Raji (cell line): ENCODE data around the gene TEFM.

Experiments used
- POLR2A ChIP-seq: IDR thresholded peaks from 2 replicates; pipeline ENCODE4 v1.6.1; 2011; ENCODE audit warnings: low read depth, low read length, control low read depth; ENCODE audit not compliant: insufficient read depth

TEFM gene, protein sequence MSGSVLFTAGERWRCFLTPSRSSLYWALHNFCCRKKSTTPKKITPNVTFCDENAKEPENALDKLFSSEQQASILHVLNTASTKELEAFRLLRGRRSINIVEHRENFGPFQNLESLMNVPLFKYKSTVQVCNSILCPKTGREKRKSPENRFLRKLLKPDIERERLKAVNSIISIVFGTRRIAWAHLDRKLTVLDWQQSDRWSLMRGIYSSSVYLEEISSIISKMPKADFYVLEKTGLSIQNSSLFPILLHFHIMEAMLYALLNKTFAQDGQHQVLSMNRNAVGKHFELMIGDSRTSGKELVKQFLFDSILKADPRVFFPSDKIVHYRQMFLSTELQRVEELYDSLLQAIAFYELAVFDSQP

DNA sequence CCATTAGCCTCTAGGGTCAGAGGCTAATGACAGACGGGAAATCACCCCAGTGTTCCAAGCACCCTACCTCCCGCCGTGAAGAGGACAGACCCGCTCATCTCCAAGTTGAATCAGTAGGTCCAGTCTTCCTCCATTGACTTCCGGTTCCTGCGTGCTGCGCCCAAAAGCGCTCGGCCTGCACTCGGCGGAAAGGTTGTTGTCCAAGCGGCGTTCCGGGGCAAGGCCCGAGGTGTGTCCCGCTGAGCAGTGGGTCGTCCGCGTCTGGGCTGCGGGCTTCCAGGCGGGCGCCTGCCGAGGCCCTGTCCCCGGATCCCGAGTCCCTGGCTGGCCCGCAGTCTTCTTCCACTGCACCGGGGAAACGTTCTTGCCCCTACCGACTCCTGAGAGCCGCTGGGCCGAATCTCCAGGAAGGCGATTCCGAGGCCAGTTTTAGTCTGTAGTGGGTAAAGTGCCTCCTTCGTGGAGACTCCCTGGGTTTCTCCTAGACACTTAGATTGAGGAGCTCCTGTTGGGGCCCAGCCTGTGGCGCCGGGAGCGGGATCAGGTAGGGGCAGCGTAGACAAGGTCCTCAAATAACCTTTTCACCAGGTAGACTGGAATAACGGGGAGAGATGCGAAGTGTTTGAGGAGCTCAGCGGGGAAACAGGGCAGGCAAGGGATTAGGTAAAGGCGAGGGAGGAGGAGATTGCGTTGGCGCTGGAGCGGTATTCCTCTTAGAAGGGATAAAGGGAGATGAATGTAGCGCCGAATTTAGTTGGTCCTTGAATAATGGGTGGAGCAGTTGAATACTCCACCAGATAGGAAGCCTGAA lies at the start of gene TEFM:
Gene TEFM, minus strand, starts transcription at position 138 of the 811 bp plus-strand sequence. Its CDS starts 40 bp downstream, at position 98.
- TF ChIP-seq POLR2A, result peak; percentile 89

DNA sequence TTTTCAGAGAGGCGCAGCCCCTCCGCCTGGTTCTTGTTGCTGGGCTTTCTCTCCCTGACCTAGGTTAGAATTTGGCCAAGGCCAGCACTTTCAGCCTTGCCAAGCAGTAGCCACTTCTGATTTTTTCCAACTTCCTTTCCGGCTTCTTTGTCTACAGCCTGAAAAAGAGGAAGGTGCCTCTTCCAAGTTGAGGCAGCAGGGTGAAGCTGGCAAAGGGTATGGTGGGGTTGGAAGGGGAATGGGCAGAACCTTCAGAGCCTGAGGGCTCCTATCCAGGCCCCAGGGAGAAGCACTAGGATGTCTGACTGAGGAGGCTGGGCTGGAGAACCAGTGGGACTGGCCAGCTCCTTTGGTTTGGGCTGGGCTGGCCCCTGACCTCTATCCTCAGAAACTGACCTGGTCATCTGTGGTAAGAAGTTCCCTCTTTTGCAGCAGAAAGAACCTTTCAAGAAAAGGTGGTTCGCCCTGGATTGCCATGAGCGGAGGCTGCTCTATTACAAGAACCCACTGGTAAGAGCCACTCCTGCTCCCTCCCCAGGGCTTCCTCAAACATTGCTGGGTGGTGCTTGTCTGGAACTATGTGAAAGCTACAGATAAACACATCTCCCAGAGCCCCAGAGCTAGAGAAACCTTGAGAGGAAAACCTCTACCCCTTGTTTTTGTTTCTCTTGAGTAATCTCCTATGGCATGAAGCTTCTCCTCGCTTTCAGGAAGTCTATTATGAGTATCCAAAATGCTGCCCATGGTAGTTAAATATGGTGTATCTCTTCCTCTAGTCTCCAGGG lies 48.2 kb upstream of the TEFM start:
- TF ChIP-seq POLR2A, result no peak

DNA sequence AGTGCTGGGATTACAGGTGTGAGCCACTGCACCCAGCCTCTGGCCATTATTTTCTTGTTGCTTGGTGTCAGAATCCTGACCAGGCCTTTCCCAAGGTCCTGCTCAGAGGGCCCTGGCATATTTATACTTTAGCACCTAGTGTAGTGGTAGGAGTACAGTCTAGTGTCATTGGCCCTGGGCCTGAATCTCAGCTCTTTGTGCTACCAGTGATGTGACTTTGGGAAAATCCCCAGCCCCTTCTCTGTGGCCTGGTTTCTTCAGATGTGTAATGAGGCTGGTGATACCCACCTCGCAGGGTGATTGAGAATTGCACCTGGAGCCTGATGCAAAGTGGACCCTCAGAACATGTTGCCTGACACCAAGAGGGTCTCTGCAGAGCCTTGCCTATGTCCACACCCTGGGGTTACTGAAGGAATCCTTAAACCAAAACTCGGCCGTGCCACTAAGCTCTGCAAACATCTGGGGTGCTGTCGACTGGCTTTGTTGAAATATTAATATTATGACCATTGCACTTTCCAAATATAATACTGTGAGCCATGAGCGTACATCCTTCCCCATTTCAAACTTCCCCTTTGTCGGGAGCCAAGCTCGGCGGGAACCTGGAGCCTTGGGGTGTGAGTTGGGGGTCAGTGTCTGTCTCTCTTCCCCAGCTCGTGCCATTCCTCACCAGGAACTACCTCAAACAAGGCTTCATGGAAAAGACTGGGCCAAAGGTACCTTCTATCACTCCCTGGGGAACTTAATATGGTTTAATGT lies 46.8 kb upstream of the TEFM start:
- no peak for TF ChIP-seq POLR2A

DNA sequence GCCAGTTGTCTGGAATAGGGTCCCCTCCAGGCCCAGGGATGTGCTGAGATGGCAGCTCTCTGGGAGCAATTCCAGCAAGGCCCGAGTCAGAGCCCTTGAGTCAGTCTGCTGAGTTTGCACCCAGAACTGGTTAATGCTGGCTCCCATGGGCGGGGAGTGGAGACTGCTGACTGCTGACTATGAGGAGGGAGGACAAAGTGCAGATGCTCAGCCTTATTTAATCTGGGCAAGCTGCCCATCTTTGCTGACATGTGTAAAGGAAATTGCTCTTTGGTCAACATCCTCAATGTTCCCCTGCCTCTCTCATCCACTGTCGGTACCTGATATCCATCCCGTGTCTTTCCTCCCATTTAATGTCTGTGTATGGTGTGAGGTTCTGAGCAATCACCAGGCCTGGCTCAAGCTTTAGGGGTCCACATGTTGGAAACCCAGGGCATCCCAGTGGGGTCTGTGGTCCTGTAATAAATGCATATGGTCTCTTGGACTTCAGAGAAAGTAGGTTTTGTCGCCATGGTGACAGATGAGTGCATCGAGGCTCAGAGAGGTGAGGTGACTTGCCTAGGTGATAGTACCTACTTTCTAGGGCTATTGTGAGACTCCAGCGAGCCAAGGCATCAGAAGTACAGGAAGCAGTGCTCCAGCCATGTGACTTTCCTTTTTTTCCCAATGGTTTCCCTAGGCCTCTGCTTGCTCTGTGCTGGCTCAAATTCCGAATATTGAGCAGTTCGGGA lies 44.8 kb upstream of the TEFM start:
- no peak for TF ChIP-seq POLR2A

DNA sequence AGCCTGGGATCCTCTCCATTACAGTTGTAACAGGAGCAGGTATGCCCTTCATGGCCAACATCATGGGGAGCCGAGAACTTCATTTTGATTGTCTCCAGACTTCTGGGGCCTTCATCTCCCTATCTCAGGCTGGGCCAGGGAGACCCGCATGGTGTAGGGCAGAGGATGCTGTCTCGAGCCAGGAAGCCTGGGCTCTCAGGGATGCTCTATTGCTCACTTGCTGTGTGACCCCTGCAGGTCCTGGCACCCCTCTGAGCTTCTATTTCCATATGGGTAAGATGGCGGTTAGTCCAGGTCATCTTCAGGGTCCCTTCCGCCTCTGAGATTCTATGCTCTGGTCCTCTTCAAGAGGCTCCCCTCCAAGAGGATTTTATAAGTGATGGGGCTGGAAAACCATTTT lies 44.2 kb upstream of the TEFM start:
- no peak for TF ChIP-seq POLR2A

DNA sequence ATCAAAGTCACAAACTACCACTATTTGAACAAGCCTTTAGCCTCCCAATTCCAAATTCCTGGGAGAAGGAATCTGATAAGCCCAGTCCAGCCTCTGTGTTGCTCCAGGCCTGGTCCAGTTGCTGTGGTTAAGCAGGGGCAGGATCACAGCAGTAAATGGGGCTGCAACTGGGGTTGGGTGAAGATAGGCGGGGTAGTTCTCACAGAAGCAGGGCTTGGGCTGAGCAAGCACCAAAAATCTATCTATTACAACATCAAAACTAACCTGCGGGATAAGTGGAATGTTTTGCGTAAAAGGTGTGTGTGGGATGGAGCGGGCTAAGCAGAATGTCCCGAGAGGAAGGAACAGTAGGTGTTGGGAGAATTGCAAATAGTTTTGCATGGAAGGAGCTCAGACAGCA lies 41.8 kb upstream of the TEFM start:
- TF ChIP-seq POLR2A, result no peak

DNA sequence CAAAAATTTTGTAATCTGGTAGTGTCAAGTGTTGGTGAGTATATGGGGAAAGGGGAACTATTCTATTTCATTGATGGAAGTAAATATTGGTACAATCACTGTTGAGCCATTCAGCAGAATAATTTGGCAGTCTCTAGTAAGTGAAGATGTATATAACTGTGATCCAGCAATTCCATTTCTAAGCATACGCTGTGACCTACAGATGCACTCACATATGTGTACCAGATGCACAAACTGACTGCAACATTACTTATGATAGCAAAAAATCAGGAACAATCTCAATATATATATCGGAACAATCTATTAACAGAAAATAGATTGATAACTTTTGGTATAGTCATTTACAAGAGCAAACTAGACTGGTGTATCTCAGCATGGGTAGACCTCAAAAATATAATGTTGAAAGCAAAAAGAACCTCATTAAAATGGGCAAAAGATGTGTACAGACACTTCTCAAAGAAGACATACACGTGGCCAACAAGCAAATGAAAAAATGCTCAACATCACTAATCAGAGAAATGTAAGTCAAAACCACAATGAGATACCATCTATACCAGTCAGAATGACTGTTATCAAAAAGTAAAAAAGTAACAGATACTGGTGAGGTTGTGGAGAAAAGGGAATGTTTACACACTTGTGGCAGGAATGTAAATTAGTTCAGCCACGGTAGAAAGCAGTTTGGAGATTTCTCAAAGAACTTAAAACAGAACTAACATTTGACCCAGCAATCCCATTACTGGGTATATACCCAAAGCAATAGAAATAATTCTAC lies 36.5 kb upstream of the TEFM start:
- no peak for TF ChIP-seq POLR2A

DNA sequence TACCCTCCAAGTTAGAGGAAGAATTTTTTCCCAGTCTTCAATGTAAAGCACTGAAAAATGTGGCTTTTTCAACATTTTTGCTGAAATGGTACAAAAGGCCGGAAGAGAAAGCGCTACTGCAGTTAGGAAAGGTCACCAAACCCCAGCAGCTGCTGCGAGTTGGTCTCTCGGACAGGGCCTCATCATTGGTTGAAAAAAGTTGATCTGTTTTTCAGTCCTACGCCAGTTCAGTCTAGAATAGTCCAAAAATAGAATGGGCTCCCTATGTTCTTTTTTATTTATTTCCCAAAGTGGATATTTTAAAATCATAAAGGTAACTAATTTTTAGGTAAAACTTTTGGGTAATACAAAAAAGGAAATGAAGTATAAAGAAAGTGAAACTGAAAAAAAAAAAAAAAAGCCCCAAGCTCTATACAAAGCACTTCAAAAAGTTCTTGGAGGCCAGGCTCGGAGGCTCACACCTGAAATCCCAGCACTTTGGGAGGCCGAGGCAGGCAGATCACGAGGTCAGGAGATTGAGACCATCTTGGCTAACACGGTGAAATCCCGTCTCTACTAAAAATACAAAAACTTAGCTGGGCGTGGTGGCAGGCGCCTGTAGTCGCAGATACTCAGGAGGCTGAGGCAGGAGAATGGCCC lies 33.1 kb upstream of the TEFM start:
- no peak for TF ChIP-seq POLR2A

- TF ChIP-seq POLR2A, result no peak
Measured at GRCh38 chr17:30933966-30934365, 27.9 kb upstream of the TEFM start.

GRCh38 chr17:30930495-30930894 lies 24.5 kb upstream of the TEFM start:
- TF ChIP-seq POLR2A, result no peak

DNA sequence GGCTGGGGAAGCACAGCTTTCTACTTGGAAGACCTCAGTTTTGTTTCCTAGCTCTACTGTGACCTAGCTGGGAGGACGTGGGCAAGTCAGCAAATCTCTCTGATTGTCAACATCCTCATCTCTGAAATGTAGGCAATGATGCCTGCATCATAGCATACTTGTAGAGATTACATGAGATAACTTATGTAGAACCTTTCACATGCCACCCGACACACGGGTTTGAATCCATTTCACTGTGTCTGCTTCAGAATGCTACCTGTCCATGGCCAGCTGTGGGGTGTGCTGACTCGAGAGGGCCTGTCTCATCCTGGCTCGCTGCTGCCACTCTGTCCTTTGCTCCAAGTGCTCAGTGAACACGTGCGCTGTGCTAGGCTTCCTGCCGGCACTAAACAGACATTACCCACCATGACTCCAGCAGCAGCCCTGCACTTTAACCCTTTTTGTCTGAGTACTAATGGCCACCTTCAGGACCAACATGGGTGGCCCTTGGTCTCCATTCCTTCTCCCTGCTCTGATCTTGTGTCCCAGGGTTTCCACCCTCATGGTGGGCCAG lies 23.1 kb upstream of the TEFM start:
- no peak for TF ChIP-seq POLR2A

- TF ChIP-seq POLR2A, result no peak
Measured at GRCh38 chr17:30928584-30928983, 22.5 kb upstream of the TEFM start.

DNA sequence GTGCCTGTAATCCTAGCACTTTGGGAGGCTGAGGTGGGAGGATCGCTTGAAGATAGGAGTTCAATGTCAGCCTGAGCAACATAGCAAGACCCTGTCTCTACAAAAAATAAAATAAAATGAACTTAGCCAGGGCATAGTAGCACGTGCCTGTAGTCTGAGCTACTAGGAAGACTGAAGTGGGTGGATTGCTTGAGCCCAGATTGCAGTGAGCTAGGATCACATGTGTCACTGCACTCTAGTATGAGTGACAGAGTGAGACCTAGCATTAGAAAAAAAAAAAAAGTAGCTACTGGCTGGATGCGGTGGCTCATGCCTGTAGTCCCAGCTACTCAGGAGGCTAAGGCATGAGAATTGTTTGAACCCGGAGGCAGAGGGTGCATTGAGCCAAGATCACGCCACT lies 21.7 kb upstream of the TEFM start:
- no peak for TF ChIP-seq POLR2A
